Gastroesophageal sphincter (tissue), 3 donors: ENCODE results near the gene ATXN3L.

Experiments
- EP300 ChIP-seq: sonication (generic); formaldehyde crosslinking; IDR thresholded peaks from one replicate; pipeline ENCODE4 v1.6.1; 2017; ENCODE audit warnings: antibody characterized with exemption, mild to moderate bottlenecking
- POLR2AphosphoS5 ChIP-seq: sonication (generic); formaldehyde crosslinking; IDR thresholded peaks from one replicate; pipeline ENCODE4 v1.6.1; 2017; ENCODE audit warnings: antibody characterized with exemption
- TF ChIP-seq, protein P1 (sequence below), 4 experiments: fragments of 200-600 bp in 2 of 4; fragments of 450-650 bp in 2 of 4; sonication (generic) in 1 of 4; IDR thresholded peaks; one replicate each; pipeline ENCODE4 v1.5.1; 2017 to 2019; ENCODE audit warnings: antibody characterized with exemption in 4 of 4, mild to moderate bottlenecking in 2 of 4, moderate library complexity in 2 of 4

DNA sequence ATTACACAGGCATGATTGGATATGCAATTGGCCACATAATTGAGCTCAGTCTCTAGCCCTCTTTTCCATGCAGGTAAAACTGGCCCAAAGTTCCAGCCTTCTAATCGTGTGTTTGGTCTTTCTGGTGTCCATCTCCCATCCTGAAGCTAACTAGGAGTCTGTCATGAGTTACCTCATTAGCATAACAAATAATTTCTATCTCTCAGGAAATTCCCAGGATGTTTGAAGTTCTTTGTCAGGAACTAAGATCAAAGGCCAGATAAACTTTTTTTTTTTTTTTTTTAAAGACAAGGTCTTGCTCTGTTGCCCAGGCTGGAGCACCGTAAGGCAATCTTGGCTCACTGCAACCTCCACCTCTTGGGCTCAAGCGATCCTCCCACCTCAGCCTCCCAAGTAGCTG, 15.8 kb downstream of the ATXN3L start:
- TF ChIP-seq, protein P1, sequence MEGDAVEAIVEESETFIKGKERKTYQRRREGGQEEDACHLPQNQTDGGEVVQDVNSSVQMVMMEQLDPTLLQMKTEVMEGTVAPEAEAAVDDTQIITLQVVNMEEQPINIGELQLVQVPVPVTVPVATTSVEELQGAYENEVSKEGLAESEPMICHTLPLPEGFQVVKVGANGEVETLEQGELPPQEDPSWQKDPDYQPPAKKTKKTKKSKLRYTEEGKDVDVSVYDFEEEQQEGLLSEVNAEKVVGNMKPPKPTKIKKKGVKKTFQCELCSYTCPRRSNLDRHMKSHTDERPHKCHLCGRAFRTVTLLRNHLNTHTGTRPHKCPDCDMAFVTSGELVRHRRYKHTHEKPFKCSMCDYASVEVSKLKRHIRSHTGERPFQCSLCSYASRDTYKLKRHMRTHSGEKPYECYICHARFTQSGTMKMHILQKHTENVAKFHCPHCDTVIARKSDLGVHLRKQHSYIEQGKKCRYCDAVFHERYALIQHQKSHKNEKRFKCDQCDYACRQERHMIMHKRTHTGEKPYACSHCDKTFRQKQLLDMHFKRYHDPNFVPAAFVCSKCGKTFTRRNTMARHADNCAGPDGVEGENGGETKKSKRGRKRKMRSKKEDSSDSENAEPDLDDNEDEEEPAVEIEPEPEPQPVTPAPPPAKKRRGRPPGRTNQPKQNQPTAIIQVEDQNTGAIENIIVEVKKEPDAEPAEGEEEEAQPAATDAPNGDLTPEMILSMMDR (IDR thresholded peaks at IDR 0.05): no peak
- TF ChIP-seq POLR2AphosphoS5: no peak
- TF ChIP-seq EP300: no peak
